Ovary (tissue), 9 donors: ENCODE results near the gene CRAMP1. TPM values are rescaled to one million over a fixed set of nuclear protein-coding genes. Genes with fewer than 3 reads are reported as not detected.

ENCODE experiments used
- DNase-seq, 5 donors: peaks; one replicate each; pipeline ENCODE4 v3.0.0-alpha.2; 2019 to 2020
- H3K27ac ChIP-seq, 2 donors: fragments of 200-600 bp; one replicate each; pipeline versions ENCODE4 v1.5.1 to v1.8.0; 2019 to 2022
- H3K27me3 ChIP-seq: fragments of 200-600 bp; one replicate; pipeline ENCODE4 v1.8.0; 2022
- H3K36me3 ChIP-seq: fragments of 200-600 bp; sonication (generic); one replicate; pipeline ENCODE4 v1.5.1; 2019
- H3K4me1 ChIP-seq: one replicate; pipeline ENCODE4 v1.8.1; 2013; ENCODE audit warnings: mild to moderate bottlenecking, moderate library complexity; ENCODE audit not compliant: insufficient read depth
- H3K4me3 ChIP-seq: fragments of 200-600 bp; sonication (generic); one replicate; pipeline ENCODE4 v1.5.1; 2017
- H3K9me3 ChIP-seq, 2 donors: fragments of 200-600 bp in 1 of 2; sonication (generic) in 1 of 2; one replicate each; pipeline versions ENCODE4 v1.5.1 to v1.8.1; 2013 to 2019; ENCODE audit warnings: mild to moderate bottlenecking in 1 of 2, moderate library complexity in 1 of 2
- CTCF ChIP-seq, 3 donors: fragments of 450-650 bp in 2 of 3; fragments of 200-600 bp in 1 of 3; IDR thresholded peaks; one replicate each; pipeline versions ENCODE4 v1.5.1 to v1.8.0; 2016 to 2022; ENCODE audit warnings: antibody characterized with exemption in 3 of 3, mild to moderate bottlenecking in 1 of 3
- EP300 ChIP-seq: sonication (generic); formaldehyde crosslinking; IDR thresholded peaks from one replicate; pipeline ENCODE4 v1.6.1; 2017; ENCODE audit warnings: antibody characterized with exemption
- POLR2A ChIP-seq: fragments of 450-650 bp; IDR thresholded peaks from one replicate; pipeline ENCODE4 v1.6.1; 2017; ENCODE audit warnings: antibody characterized with exemption, mild to moderate bottlenecking, moderate library complexity
- WGBS, 3 donors: extraction: QIAGEN DNeasy Blood & Tissue Kit in 1 of 3; methylation state at CpG; one replicate each; pipeline versions ENCODE4 v1.1.5 to v1.1.7; 2013 to 2017; 5-methylcytosine and 5-hydroxymethylcytosine counted together
- intact Hi-C, 4 donors: fragments of 100-400 bp; cut with DNase I; formaldehyde crosslinking; loops; one replicate each; pipeline versions ENCODE4 v1.11.0 to v1.15.1; 2022 to 2023
- polyA plus RNA-seq, 2 donors: library from polyadenylated mRNA; stranded (reverse); fragments of 200-250 nt in 1 of 2; fragments of 350-450 nt in 1 of 2; fragmentation: Illumina TruSeq in 1 of 2; extraction: RNeasy Lipid Tissue Mini Kit (QIAGEN cat#74804) in 1 of 2; gene quantifications; one replicate each; pipeline ENCODE4 v1.2.3, GENCODE V29; 2013 to 2014
- total RNA-seq, 7 donors: library from RNA; depleted of rRNA in 2 of 7; stranded (reverse); fragments of >200 nt in 2 of 7; fragmentation: NEBNext Ultra II Directional in 3 of 7; extraction: Animal tissue kit (Norgen Biotek cat#: 25700) in 3 of 7; gene quantifications; one replicate each; pipeline versions ENCODE4 v1.1.0 to v1.2.4, GENCODE V29; 2016 to 2023
- donor health status: DM: no; HTN: no; CAD: no; lungs with moderate emphysema.
- donor health status: DM: no; HTN: no; CAD: no.
- donor health status: Bipolar disorder and iron deficiency.
- donor health status: DM: yes; HTN: yes; CAD: no.
- donor health status: DM: no; HTN: no; CAD: no.
- donor health status: DM: yes; HTN: yes; CAD: no.

CRAMP1 gene
- total and polyA plus RNA-seq, 9 donors = 6.9 to 21.0 (median 17.4) TPM

GRCh38 chr16:1565083-1565805 is 46.9 kb upstream of the CRAMP1 start:
- no peaks in the 10 kb centered on the region for H3K27me3 ChIP-seq
- no peaks in the 10 kb centered on the region for H3K4me1 ChIP-seq
- H3K27ac ChIP-seq = no peak overlapping the region
- H3K36me3 ChIP-seq = no peaks in the 10 kb centered on the region
- TF ChIP-seq POLR2A = no peak
- TF ChIP-seq EP300 = no peak
- no peak for TF ChIP-seq CTCF (IDR thresholded peaks at IDR 0.05)
- H3K9me3 ChIP-seq = no peaks in the 10 kb centered on the region
- no peak for DNase-seq
- H3K4me3 ChIP-seq = no peak overlapping the region
- 84 to 87% (median 86%) methylated on average over 16 of the region's 16 CpGs for WGBS, 3 donors
- intact Hi-C loops = no loop called here

- Histone ChIP-seq H3K27ac (no peak overlapping the region), H3K36me3 (no peaks in the 10 kb centered on the region), H3K4me3 (no peak overlapping the region), H3K9me3 (no peaks in the 10 kb centered on the region), H3K27me3 (no peaks in the 10 kb centered on the region), H3K4me1 (no peaks in the 10 kb centered on the region)
- WGBS, 3 donors = 89 to 91% (median 90%) methylated on average over 13 of the region's 13 CpGs
- DNase-seq = no peak
- intact Hi-C loops = no loop called here
- TF ChIP-seq CTCF (IDR thresholded peaks at IDR 0.05) (no peak), POLR2A (no peak), EP300 (no peak)
Measured at GRCh38 chr16:1567988-1568387, 44.2 kb upstream of the CRAMP1 start.

- 76 to 83% (median 80%) methylated on average over 7 of the region's 7 CpGs for WGBS, 3 donors
- TF ChIP-seq EP300 (no peak), CTCF (IDR thresholded peaks at IDR 0.05) (no peak), POLR2A (no peak)
- DNase-seq = no peak
- intact Hi-C loops = no loop called here
- Histone ChIP-seq H3K9me3 (no peaks in the 10 kb centered on the region), H3K4me3 (no peak overlapping the region), H3K36me3 (no peaks in the 10 kb centered on the region), H3K27ac (no peak overlapping the region), H3K27me3 (no peaks in the 10 kb centered on the region), H3K4me1 (no peaks in the 10 kb centered on the region)
Measured at GRCh38 chr16:1571012-1571671, 41.0 kb upstream of the CRAMP1 start.

GRCh38 chr16:1572673-1573072 is 39.5 kb upstream of the CRAMP1 start:
- Histone ChIP-seq H3K4me3 (no peak overlapping the region), H3K27me3 (no peaks in the 10 kb centered on the region), H3K27ac (no peak overlapping the region), H3K9me3 (no peaks in the 10 kb centered on the region), H3K36me3 (no peaks in the 10 kb centered on the region), H3K4me1 (no peaks in the 10 kb centered on the region)
- no peak for DNase-seq
- 84 to 89% (median 85%) methylated on average over 7 of the region's 7 CpGs for WGBS, 3 donors
- intact Hi-C loops = no loop called here
- TF ChIP-seq CTCF (IDR thresholded peaks at IDR 0.05) (no peak), POLR2A (no peak), EP300 (no peak)
